H9 (cell line): ENCODE measurements around the gene IL16. TPM values are rescaled to one million over a fixed set of nuclear protein-coding genes. Genes with fewer than 3 reads are reported as not detected.

Experiments used
- DNase-seq: peaks from one replicate; pipeline ENCODE4 v3.0.0-alpha.2; 2017
- H2AFZ ChIP-seq: one replicate; pipeline ENCODE4 v1.6.1; 2013; ENCODE audit warnings: mild to moderate bottlenecking, low read length, control low read depth, moderate library complexity
- H2AK5ac ChIP-seq: 2 replicates; pipeline ENCODE4 v1.6.1; 2013; ENCODE audit warnings: low read length, control low read depth, mixed read lengths; ENCODE audit not compliant: insufficient read length
- H2BK120ac ChIP-seq: one replicate; pipeline ENCODE4 v1.6.1; 2013; ENCODE audit warnings: low read depth, mild to moderate bottlenecking, low read length, control low read depth, inconsistent platforms; ENCODE audit not compliant: poor library complexity, severe bottlenecking
- H2BK12ac ChIP-seq: 2 replicates; pipeline ENCODE4 v1.6.1; 2013; ENCODE audit warnings: low read length, control low read depth, mixed read lengths, low read depth; ENCODE audit not compliant: insufficient read length
- H2BK15ac ChIP-seq: 2 replicates; pipeline ENCODE4 v1.6.1; 2013; ENCODE audit warnings: low read depth, low read length, control low read depth
- H2BK20ac ChIP-seq: one replicate; pipeline ENCODE4 v1.6.1; 2013; ENCODE audit warnings: low read depth, mild to moderate bottlenecking, low read length, control low read depth, inconsistent platforms; ENCODE audit not compliant: poor library complexity, severe bottlenecking
- H2BK5ac ChIP-seq: 2 replicates; pipeline ENCODE4 v1.6.1; 2013; ENCODE audit warnings: low read length, control low read depth, mixed read lengths; ENCODE audit not compliant: insufficient read length
- H3K14ac ChIP-seq: 2 replicates; pipeline ENCODE4 v1.6.1; 2013; ENCODE audit warnings: low read length, control low read depth; ENCODE audit not compliant: insufficient read depth
- H3K18ac ChIP-seq: 2 replicates; pipeline ENCODE4 v1.6.1; 2013; ENCODE audit warnings: low read depth, mild to moderate bottlenecking, mixed read lengths, low read length, control low read depth; ENCODE audit not compliant: insufficient read length
- H3K23ac ChIP-seq: 2 replicates; pipeline ENCODE4 v1.6.1; 2013; ENCODE audit warnings: low read length, control low read depth, mixed read lengths, low read depth; ENCODE audit not compliant: insufficient read length
- H3K23me2 ChIP-seq: 2 replicates; pipeline ENCODE4 v1.6.1; 2013; ENCODE audit warnings: low read depth, mild to moderate bottlenecking, mixed read lengths, low read length, control low read depth; ENCODE audit not compliant: insufficient read length, poor library complexity, severe bottlenecking
- H3K27ac ChIP-seq: 2 replicates; pipeline ENCODE4 v1.5.1; 2013; ENCODE audit warnings: low read length, control low read depth, mixed read lengths, low read depth; ENCODE audit not compliant: insufficient read length
- H3K27me3 ChIP-seq: 2 replicates; pipeline ENCODE4 v1.6.1; 2013; ENCODE audit warnings: low read length, control low read depth, inconsistent platforms; ENCODE audit not compliant: insufficient read depth
- H3K4ac ChIP-seq: 2 replicates; pipeline ENCODE4 v1.6.1; 2013; ENCODE audit warnings: low read depth, mild to moderate bottlenecking, control low read depth, inconsistent platforms, low read length, moderate library complexity
- H3K4me1 ChIP-seq: 2 replicates; pipeline ENCODE4 v1.6.1; 2013; ENCODE audit warnings: low read length, control low read depth, inconsistent platforms; ENCODE audit not compliant: insufficient read depth
- H3K4me2 ChIP-seq: 2 replicates; pipeline ENCODE4 v1.6.1; 2013; ENCODE audit warnings: low read length, control low read depth, mixed read lengths; ENCODE audit not compliant: insufficient read length, insufficient read depth
- H3K56ac ChIP-seq: 2 replicates; pipeline ENCODE4 v1.6.1; 2013; ENCODE audit warnings: low read depth, mild to moderate bottlenecking, mixed read lengths, low read length, control low read depth; ENCODE audit not compliant: insufficient read length
- H3K79me1 ChIP-seq: 2 replicates; pipeline ENCODE4 v1.6.1; 2013; ENCODE audit warnings: low read depth, mild to moderate bottlenecking, moderate library complexity, low read length, control low read depth, inconsistent platforms; ENCODE audit not compliant: insufficient read depth, poor library complexity, severe bottlenecking
- H3K79me2 ChIP-seq: 2 replicates; pipeline ENCODE4 v1.6.1; 2013; ENCODE audit warnings: low read length, control low read depth, inconsistent platforms; ENCODE audit not compliant: insufficient read depth
- H3K9ac ChIP-seq: 2 replicates; pipeline ENCODE4 v1.6.1; 2013; ENCODE audit warnings: low read length, control low read depth, mixed read lengths; ENCODE audit not compliant: insufficient read length; ENCODE audit errors: extremely low read depth
- H3K9me3 ChIP-seq: one replicate; pipeline ENCODE4 v1.6.1; 2013; ENCODE audit warnings: low read depth, low read length, inconsistent platforms; ENCODE audit not compliant: control insufficient read depth
- H3T11ph ChIP-seq: one replicate; pipeline ENCODE4 v1.6.1; 2013; ENCODE audit warnings: mild to moderate bottlenecking, low read length, control low read depth, inconsistent platforms
- H4K20me1 ChIP-seq: one replicate; pipeline ENCODE4 v1.6.1; 2013; ENCODE audit not compliant: control insufficient read depth, insufficient read length, insufficient read depth
- H4K5ac ChIP-seq: 2 replicates; pipeline ENCODE4 v1.6.1; 2013; ENCODE audit warnings: low read depth, mild to moderate bottlenecking, mixed read lengths, low read length, control low read depth; ENCODE audit not compliant: insufficient read length
- H4K8ac ChIP-seq: replicated peaks from 2 replicates; pipeline ENCODE4 v1.6.1; 2013; ENCODE audit warnings: low read length, control low read depth, mixed read lengths, low read depth; ENCODE audit not compliant: insufficient read length
- H4K91ac ChIP-seq: 2 replicates; pipeline ENCODE4 v1.6.1; 2013; ENCODE audit warnings: low read depth, mild to moderate bottlenecking, moderate library complexity, mixed read lengths, low read length, control low read depth; ENCODE audit not compliant: insufficient read length
- H3K27ac Mint-ChIP-seq, 3 experiments: 2 replicates in 2 of 3; 3 replicates in 1 of 3; pipeline ENCODE4 v1.8.0; 2020 to 2021; ENCODE audit warnings: mixed read lengths in 3 of 3, mild to moderate bottlenecking in 1 of 3, moderate library complexity in 1 of 3
- H3K27me3 Mint-ChIP-seq: 2 replicates; pipeline ENCODE4 v1.8.0; 2021; ENCODE audit warnings: low read depth, mild to moderate bottlenecking, moderate library complexity, mixed read lengths
- H3K36me3 Mint-ChIP-seq, 3 experiments: 2 replicates in 2 of 3; 3 replicates in 1 of 3; pipeline ENCODE4 v1.8.0; 2020 to 2021; ENCODE audit warnings: low read depth in 3 of 3, mixed read lengths in 3 of 3; ENCODE audit not compliant: insufficient read depth in 1 of 3
- H3K4me1 Mint-ChIP-seq, 2 experiments: 2 replicates each; pipeline ENCODE4 v1.8.0; 2020; ENCODE audit warnings: mixed read lengths in 2 of 2
- H3K4me3 Mint-ChIP-seq, 2 experiments: 2 replicates in 1 of 2; 3 replicates in 1 of 2; pipeline ENCODE4 v1.8.0; 2020 to 2021; ENCODE audit warnings: mild to moderate bottlenecking in 2 of 2, mixed read lengths in 2 of 2, moderate library complexity in 1 of 2
- H3K9me3 Mint-ChIP-seq, 2 experiments: 2 replicates in 1 of 2; 3 replicates in 1 of 2; pipeline ENCODE4 v1.8.0; 2020; ENCODE audit warnings: mild to moderate bottlenecking in 2 of 2, mixed read lengths in 2 of 2, moderate library complexity in 1 of 2
- CTCF ChIP-seq: fragments of 200-600 bp; sonication (generic); conservative IDR thresholded peaks from 3 replicates; pipeline ENCODE4 v1.8.0; 2021; ENCODE audit warnings: antibody characterized with exemption, mild to moderate bottlenecking
- WGBS: extraction: QIAGEN DNeasy Blood & Tissue Kit; methylation state at CpG from one replicate; pipeline ENCODE4 v1.1.7; 2013; ENCODE audit warnings: missing lambda C conversion rate, low lambda C conversion rate, mixed read lengths; ENCODE audit not compliant: insufficient read length; ENCODE audit errors: extremely low coverage; 5-methylcytosine and 5-hydroxymethylcytosine counted together
- total RNA-seq: library from RNA; stranded (reverse); gene quantifications from 2 replicates; pipeline ENCODE4 v1.2.1, GENCODE V29; 2021

Gene IL16
- total RNA-seq, 1 experiment from 2014 or later = 0.28 TPM

- Mint-ChIP-seq H3K27me3 (peaks cover 7% of the 10 kb centered on the region), H3K9me3 (no peaks in the 10 kb centered on the region), H3K27ac (no peak overlapping the region; a peak in 1 of 7 replicates), H3K4me1 (0 out of 4 replicates have a peak, but pooled peaks cover 0 to 2% of the 10 kb centered on the region in 2 experiments), H3K4me3 (no peak overlapping the region), H3K36me3 (no peaks in the 10 kb centered on the region)
- Histone ChIP-seq H3K4ac (no peak overlapping the region), H3K23me2 (no peaks in the 10 kb centered on the region), H2BK120ac (no peak overlapping the region), H2AK5ac (no peak overlapping the region), H2BK12ac (no peak overlapping the region), H3K27ac (no peak overlapping the region), H4K5ac (no peak overlapping the region), H2BK20ac (no peak overlapping the region), H4K20me1 (no peaks in the 10 kb centered on the region), H3K79me1 (no peaks in the 10 kb centered on the region), H3K9ac (no peak overlapping the region), H3K27me3 (no peaks in the 10 kb centered on the region), H3K18ac (no peak overlapping the region), H3K4me1 (no peaks in the 10 kb centered on the region), H2AFZ (no peak overlapping the region), H4K8ac (no peak overlapping the region), H3K56ac (no peak overlapping the region), H3K79me2 (no peaks in the 10 kb centered on the region), H3T11ph (no peak overlapping the region), H3K4me2 (no peak overlapping the region), H2BK5ac (no peak overlapping the region), H3K23ac (no peak overlapping the region), H2BK15ac (no peak overlapping the region), H3K9me3 (no peaks in the 10 kb centered on the region), H3K14ac (no peak overlapping the region), H4K91ac (no peak overlapping the region)
- TF ChIP-seq CTCF = no peak
- WGBS = no CpG with 5 or more reads among the region's 3 CpGs
- DNase-seq = no peak
These were observed 91.4 kb downstream of the IL16 start for GRCh38 chr15:81288040-81288439.
